ENCODE results near the gene HCAR2.
"Not testable (repeated sequence)": the region's sequence is repeated elsewhere in the genome, so short reads cannot be mapped to it uniquely, and the experiment has no call there.

HCAR2 gene

DNA sequence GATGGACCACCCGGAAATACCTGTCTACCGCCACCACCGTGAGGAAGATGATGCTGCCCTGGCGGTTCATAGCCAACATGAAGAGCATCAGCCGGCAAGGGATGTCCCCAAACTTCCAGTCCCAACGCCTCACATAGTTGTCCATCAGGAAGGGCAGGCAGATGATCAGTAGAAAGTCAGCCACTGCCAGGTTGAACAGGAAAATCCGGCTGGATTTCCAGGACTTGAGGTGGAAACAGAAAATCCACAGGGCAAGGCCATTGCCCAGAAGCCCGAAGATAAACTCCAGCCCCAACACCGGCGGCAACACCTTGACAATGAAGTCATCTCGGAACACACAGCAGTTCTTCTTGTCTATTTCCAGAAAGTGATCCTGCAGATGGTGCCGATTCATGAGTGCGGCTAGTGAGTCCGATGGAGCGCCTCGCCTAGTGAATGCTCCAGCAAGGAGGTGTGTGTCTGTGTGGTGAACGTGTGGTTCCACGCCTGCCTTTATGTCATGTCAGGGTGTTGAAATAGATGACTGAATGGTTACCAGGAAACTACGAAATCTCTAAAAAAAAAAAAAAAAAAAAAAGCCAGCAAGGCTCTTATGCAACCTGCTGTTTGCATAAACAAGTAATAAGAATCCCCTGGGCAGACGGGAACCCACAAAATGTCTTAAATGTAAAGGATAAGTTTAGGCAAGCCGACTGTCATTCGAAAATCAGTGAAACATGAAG, at the start of gene HCAR2:
HCAR2 (minus strand) TSS at position 468 of the 722 bp plus-strand sequence; CDS start at position 394, 74 bp downstream.
- DNase-seq (ENCODE audit: low spot score) = not testable (repeated sequence)

DNA sequence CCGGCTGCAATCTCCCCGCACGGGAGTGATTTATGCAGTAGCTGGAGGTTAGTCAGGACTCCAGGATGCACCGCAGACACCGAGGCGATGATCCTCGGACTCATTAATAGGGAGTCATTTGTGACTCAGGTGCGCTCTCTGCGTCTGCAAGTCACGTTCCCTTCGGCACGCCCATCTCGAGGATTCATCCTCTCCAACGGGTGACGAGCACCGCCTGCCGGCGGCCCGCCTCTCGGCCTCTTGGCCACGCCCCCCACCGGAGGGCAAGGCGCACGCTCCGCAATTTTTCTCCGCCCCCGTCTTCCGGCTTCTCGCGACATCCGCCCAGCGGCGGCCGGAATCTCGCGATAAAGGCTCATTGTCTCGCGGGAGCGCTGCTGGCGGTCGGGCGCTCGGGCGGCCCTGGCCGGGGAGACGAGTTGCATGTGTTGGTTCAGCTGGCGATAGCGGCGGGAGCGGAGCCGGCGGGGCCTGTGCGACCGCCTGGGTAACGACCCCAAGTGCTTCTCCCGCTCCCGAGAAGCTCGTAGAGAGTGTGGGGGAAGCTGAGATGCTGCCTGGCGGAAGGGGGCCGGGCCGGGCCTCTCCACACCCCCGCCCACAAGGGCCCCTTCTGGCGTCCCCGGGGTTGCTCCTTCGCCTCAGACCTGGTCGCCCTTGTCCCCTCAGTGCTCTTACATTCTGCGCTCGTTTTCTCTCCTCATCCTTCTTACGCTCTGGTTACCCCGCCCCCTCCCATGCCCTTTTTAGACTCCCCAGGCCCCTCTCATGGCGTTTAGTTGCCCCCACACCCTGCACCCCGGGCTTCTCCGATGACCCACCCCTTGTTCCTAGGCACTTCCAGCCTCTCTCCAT, 49.5 kb upstream of the HCAR2 start, which contains the start of gene DENR:
DENR (plus strand) TSS at position 361 of the 855 bp plus-strand sequence. CDS start 878 bp downstream, outside the sequence.
- peak; percentile 94 for DNase-seq (ENCODE audit: low spot score)
- TF ChIP-seq, protein P1, sequence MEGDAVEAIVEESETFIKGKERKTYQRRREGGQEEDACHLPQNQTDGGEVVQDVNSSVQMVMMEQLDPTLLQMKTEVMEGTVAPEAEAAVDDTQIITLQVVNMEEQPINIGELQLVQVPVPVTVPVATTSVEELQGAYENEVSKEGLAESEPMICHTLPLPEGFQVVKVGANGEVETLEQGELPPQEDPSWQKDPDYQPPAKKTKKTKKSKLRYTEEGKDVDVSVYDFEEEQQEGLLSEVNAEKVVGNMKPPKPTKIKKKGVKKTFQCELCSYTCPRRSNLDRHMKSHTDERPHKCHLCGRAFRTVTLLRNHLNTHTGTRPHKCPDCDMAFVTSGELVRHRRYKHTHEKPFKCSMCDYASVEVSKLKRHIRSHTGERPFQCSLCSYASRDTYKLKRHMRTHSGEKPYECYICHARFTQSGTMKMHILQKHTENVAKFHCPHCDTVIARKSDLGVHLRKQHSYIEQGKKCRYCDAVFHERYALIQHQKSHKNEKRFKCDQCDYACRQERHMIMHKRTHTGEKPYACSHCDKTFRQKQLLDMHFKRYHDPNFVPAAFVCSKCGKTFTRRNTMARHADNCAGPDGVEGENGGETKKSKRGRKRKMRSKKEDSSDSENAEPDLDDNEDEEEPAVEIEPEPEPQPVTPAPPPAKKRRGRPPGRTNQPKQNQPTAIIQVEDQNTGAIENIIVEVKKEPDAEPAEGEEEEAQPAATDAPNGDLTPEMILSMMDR (IDR thresholded peaks at IDR 0.05; ENCODE audit: extremely low read depth, missing control alignments) = peak; percentile 90

DNA sequence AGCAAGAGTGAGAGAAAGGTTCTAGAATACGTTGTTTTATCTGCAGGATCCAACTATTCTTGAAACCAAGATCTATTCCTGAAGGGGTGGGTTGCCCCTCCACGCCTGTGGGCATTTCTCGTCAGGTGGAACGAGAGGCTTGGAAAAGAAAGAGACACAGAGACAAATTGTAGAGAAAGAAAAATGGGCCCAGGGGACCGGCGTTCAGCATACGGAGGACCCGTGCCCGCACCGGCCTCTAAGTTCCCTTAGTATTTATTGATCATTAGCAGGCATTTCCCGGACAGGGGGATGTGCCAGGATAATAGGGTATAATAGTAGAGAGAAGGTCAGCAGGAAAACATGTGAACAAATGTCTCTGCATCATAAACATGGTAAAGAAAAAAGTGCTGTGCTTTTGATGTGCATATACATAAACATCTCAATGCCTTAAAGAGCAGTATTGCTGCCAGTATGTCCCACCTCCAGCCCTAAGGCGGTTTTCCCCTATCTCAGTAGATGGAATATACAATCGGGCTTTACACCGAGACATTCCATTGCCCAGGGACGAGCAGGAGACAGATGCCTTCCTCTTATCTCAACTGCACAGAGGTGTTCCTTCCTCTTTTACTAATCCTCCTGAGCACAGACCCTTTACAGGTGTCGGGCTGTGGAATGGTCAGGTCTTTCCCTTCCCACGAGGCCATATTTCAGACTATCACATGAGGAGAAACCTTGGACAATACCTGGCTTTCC, 47.8 kb upstream of the HCAR2 start:
- not testable (repeated sequence) for DNase-seq (ENCODE audit: low spot score)

DNA sequence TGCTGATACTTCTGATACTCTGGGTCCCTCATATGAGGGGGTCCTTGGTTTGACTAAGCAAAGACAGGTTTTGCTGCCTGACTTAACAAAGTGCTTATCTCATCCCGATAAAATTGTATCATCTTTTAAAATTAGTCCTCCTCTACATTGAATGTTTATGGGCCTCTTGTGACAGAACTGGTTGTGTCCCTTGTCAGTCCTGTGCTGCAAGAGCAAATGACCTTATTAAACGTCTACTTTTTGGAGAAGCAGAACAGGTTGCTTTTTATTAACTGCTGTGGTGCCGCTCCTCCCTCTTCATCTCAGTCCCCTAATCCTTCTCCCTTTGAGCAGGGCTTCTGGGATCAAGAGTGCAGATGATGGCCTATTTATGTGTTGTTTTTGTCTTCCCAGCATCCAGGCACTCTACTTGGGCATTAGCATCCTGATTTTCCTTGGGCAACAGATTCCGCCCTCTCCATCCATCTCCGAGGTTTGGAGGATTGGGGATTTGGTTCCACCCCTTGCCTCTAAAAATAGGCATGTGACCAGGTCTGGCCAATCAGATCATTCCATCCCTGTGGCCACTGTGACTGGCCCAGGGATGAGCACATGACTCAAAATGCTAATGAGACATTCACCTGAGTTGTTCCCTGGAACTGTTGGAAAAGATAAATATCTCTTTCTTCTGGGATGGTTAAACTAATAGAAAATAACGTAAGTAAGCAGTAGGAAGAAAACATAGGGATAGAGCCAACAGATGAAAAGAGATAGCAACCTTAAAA, 46.6 kb upstream of the HCAR2 start:
- TF ChIP-seq, protein P1 (IDR thresholded peaks at IDR 0.05; ENCODE audit: extremely low read depth, missing control alignments) = no peak
- no peak for DNase-seq (ENCODE audit: low spot score)

DNA sequence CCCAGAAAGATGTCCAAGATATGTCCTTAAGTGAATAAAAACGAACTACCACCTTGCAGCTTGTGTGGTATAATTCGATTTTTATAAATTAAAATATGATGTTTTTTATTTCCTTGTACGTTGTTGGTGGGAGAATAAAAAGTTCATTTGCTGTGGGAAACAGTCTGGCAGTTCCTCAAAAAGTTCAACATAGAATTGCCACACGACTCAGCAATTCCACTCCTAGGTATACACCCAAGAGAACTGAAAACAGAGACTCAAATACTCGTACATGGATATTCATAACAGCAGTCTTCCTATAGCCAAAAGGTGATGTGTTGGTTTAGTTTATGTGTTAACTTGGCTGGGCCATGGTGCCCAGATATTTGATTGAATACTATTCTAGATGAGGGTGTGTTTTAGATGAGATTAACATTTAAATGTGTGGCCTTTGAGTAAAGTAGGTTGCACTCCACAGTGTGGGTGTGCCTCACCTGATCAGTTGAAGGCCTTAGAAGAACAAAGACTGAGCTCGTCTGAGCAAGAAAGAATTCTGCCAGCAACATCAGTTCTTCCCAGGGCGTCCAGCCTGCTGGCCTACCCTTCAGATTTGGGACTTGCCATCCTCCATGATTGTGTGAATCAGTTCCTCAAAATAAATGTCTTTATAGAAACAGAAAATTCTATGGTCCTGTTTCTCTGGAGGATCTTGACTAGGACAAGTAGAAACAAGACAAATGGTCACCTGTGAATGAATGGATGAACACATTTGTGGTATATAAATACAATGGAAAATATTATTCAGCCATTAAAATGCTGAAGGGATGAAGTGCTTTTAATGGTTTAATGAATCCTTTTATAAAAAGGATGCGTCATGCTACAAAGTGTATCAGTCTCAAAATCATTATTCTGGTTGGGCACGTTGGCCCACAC, 44.3 kb upstream of the HCAR2 start:
- DNase-seq (ENCODE audit: low spot score) = no peak
- TF ChIP-seq, protein P1 (IDR thresholded peaks at IDR 0.05; ENCODE audit: extremely low read depth, missing control alignments) = no peak

DNA sequence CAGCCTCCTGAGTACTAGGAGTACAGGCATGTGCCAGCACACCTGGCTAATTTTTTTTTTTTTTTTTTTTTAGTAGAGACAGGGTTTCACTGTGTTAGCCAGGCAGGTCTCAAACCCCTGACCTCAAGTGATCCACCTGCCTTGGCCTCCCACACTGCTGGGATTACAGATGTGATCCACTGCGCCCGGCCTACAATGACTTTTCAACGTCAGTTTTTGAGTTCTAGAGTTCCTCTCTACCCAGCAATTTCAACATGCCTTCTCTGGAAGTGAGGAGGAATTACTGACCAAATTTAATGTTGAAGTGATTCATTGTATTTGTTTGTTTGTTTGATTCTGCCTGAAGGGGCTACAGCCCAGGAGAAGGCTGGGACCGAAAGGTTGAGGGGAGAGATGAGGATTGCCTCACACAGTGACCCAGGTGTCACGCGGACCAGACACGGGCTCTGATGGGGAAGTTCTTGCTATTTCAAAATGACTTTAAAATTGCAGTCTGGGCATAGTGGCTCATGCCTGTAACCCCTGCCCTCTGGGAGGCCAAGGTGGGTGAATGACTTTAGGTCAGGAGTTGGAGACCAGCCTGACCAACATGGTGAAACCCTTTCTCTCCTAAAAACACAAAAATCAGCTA, 40.9 kb upstream of the HCAR2 start:
- TF ChIP-seq, protein P1 (IDR thresholded peaks at IDR 0.05; ENCODE audit: extremely low read depth, missing control alignments) = no peak
- no peak for DNase-seq (ENCODE audit: low spot score)

DNA sequence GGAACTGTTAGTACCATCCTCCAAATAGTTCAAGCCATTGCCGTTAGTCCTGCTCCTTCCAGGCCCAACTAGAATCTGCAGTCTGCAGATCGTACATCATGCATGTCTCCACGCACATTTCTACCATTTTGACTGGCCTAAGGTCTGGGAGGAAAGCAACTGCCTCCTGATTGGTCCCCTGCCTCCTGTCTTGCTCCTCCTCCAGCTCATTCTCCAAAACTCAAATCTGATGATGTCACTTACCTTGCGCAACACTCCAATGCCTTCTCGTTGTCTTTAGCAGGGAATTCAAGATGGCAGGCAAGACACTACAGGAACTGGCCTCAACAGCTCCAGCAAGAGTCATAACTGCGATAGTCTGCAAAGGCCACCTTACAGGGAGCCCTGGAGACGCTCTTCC, 37.2 kb upstream of the HCAR2 start:
- TF ChIP-seq, protein P1 (IDR thresholded peaks at IDR 0.05; ENCODE audit: extremely low read depth, missing control alignments) = no peak
- DNase-seq (ENCODE audit: low spot score) = no peak

All from GM20000 (cell line).